Measurements from ENCODE around the gene PDIA5.

Gene PDIA5

DNA sequence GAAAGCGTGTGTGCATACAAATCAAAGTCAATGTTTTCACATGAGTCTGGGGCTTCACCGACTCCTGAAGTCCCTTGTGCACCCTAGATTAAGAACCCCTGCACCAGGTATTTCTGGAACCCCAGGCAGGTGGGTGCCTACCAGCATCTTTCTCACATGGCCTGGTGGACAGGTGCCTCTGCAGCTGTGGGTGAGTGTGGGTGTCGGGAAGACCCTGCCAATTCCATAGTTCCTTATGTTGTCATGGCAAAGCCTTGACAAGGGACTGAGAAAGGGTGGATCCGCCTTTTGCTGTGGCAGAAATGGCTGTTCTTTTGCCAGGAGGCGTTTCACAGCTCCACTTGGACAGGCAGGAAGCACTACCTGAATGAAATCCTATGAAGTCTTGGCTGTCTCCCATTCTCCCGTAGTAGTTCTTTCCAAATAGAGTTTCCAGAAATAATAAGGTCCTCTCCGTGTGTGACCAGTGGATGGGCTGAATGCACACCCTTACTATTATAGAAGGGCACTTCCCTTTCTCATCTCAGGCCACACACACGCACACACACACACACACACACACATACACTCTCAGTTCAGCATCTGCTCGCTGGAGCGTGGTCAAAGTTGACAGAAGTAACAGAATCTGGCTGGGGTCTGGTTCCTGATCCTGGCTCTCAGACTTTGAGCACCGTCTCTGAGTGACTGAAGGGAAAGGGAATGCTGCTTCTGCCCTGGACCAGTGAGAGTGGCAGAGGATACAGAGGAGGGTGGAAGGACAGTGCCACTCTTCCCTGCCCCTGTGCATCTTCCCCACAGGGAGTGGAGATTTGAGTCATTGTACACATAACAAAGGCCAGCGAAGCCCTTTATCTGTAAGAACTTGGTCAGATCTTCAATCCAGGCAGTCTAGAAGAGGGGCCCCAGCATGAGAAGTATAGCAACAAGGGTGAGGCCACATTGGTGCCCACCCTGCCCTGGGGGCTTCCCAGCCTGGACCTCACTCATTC lies 38.7 kb downstream of the PDIA5 start:
- TF ChIP-seq CTCF (IDR thresholded peaks at IDR 0.05) = no peak

DNA sequence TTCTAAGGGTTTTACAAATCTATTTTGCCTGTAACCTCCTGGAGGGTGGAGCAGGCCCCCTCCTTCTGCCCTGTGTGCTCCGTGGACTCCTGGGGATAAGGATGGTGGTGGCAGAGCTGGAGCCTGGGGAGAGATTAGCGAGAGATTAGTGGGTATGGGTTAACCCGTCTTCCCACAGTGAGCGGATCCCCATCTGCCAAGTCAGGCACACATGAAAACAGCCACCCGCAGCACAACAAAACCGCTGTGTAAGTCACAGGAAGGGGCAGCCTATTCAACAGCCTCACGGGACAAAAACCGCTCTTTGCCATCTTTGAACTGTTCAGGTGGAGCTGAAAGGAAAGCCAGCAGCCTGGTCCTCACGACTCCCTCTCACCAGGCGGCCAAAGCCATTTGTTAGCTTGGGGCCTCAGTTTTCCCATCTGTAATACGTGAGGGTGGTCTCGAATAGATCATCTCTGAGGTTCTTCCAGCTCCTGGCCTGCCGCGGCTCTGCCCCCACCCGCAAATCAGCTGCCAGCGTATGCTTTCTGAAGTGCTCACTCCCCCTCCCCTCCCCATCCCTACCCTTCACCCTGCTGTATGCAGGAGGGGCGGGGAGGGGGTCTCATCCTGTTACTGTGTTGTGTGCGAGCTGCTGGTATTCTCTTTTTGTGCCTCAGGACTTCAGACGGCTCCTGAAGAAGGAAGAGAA lies 43.6 kb downstream of the PDIA5 start:
- TF ChIP-seq CTCF (IDR thresholded peaks at IDR 0.05) = no peak

DNA sequence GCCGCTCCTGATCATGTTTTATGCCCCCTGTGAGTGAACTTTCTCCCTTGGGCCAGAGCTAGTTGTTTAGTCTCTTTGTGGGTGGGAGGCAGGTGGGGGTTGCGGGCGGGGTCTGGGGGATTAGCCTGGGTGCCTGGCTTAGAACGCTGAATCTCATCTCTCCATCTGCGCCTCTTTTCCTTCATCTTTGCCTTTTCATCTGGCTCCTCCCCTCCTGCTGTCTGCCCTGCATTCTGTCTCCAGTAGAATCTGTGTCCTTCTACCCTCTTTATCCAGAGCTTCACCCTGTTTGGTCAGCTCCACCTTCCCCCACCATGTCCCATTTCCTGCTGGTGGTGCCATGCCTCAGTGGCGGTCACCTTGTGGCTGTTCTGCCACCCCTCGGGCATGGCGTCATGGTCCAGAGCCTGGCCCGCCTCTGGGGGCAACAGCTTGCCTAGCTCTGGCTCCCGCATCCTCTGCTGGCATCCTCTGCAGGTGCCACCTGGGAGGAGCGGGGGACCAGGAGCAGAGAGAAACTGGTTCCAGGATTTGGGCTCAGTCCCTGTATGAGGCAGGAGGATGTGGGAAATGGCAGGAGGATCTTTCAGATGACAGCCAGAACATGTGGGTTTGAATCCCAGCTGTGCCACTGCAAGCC lies 44.3 kb downstream of the PDIA5 start:
- no peak for TF ChIP-seq CTCF (IDR thresholded peaks at IDR 0.05)

DNA sequence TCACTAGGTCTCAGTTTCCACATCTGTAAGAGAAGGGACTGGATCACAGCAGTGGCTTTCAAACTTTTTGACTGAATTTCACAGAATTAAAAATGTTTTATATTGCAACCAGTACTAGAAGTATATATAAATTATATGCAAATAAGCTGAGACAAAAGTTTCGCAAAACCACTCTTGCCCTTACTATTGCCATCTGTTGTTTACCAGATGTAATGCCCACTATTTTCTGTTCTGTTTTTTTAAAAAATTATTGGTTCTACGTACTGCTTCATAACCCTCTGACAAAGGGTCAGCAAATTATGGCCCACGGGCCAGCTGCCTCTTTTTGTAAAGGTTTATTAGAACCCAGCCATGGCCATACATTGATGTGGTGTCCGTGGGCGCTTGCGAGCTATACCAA lies 44.8 kb downstream of the PDIA5 start:
- TF ChIP-seq CTCF (IDR thresholded peaks at IDR 0.05) = no peak

GRCh38 chr3:123112232-123112631 lies 45.4 kb downstream of the PDIA5 start:
- no peak for TF ChIP-seq CTCF (IDR thresholded peaks at IDR 0.05)

DNA sequence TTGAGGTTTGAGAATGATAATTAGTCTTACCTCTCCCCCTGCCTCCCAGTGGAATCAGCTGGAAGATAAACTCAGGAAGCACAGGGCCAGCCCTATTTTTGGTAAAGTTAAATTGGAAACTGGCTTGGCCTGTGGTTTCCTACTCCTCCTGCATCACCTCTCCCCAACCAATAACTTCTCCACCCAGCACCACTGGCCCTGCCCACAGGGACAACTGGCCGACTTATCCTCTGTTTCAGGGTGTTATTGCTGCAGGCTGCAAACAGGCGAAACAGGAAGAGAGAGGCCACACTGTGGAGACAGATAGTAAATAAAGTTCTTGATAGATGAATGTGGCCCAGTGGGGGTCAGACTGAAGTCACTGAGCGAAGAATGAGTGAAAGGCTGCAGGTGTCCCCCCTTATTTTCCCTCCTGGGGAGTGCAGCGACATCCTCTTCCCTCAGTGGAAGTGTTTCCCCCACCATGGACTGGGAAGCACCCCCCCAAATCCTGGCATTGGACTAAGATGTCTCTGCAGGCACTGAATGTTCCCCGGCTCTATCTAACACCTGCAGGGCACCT lies 47.1 kb downstream of the PDIA5 start:
- TF ChIP-seq CTCF (IDR thresholded peaks at IDR 0.05) = no peak

- TF ChIP-seq CTCF (IDR thresholded peaks at IDR 0.05) = no peak
These were observed 49.3 kb downstream of the PDIA5 start for GRCh38 chr3:123116116-123116515.
